HepG2 (cell line): ENCODE data around the gene SLC1A4. TPM values are rescaled to one million over a fixed set of nuclear protein-coding genes. Genes with fewer than 3 reads are reported as not detected.

Experiments
- BORCS8-MEF2B ChIP-seq: sonication (generic); formaldehyde crosslinking; IDR thresholded peaks from 2 replicates; pipeline ENCODE4 v1.8.0; 2022; ENCODE audit warnings: mild to moderate bottlenecking, missing genetic modification reagents
- ELF1 ChIP-seq: sonication (generic); formaldehyde crosslinking; IDR thresholded peaks from 2 replicates; pipeline ENCODE4 v1.4.0; 2020; ENCODE audit warnings: missing genetic modification reagents
- GFI1 ChIP-seq: sonication (generic); formaldehyde crosslinking; IDR thresholded peaks from 2 replicates; pipeline ENCODE4 v1.5.0; 2020; ENCODE audit warnings: missing genetic modification reagents, mild to moderate bottlenecking, borderline replicate concordance
- HNF4A ChIP-seq: sonication (generic); formaldehyde crosslinking; IDR thresholded peaks from 2 replicates; pipeline ENCODE4 v1.4.0; 2020; ENCODE audit warnings: missing genetic modification reagents
- HNRNPH1 ChIP-seq: fragments of 200-400 bp; formaldehyde crosslinking; optimal IDR thresholded peaks from 2 replicates; pipeline ENCODE3; 2017; ENCODE audit warnings: mild to moderate bottlenecking, low read depth, low read length
- KDM6A ChIP-seq: IDR thresholded peaks from 2 replicates; pipeline ENCODE4 v1.6.1; 2016; ENCODE audit warnings: low read depth
- KLF9 ChIP-seq: IDR thresholded peaks from 2 replicates; pipeline ENCODE4 v1.6.1; 2016; ENCODE audit warnings: low read depth
- MAFF ChIP-seq: IDR thresholded peaks from 2 replicates; pipeline ENCODE4 v1.6.1; 2011; ENCODE audit warnings: low read depth, low read length, improper control_type of control experiment
- MED1 ChIP-seq: sonication (generic); formaldehyde crosslinking; IDR thresholded peaks from 2 replicates; pipeline ENCODE4 v1.4.0; 2020; ENCODE audit warnings: missing genetic modification reagents
- MLLT10 ChIP-seq: sonication (generic); formaldehyde crosslinking; IDR thresholded peaks from 2 replicates; pipeline ENCODE4 v1.4.0; 2020; ENCODE audit warnings: missing genetic modification reagents
- NR2F1 ChIP-seq, 2 experiments: fragments of 450-650 bp in 1 of 2; formaldehyde crosslinking in 1 of 2; IDR thresholded peaks; 2 replicates each; pipeline versions ENCODE4 v1.5.0 to v1.6.1; 2016 to 2020; ENCODE audit warnings: mild to moderate bottlenecking in 1 of 2, missing compliant biosample characterization in 1 of 2, missing genetic modification reagents in 1 of 2, moderate library complexity in 1 of 2
- PHF5A ChIP-seq: IDR thresholded peaks from one replicate; pipeline ENCODE4 v1.6.1; 2018; ENCODE audit warnings: low read depth, missing genetic modification reagents; ENCODE audit not compliant: unreplicated experiment
- SIN3B ChIP-seq: fragments of 150-350 bp; IDR thresholded peaks from 2 replicates; pipeline ENCODE4 v1.6.1; 2014; ENCODE audit warnings: low read length
- ZNF136 ChIP-seq: sonication (generic); formaldehyde crosslinking; IDR thresholded peaks from 2 replicates; pipeline ENCODE4 v1.8.1; 2022; ENCODE audit warnings: low read depth, mild to moderate bottlenecking, moderate library complexity, missing genetic modification reagents
- ZNF468 ChIP-seq: sonication (generic); formaldehyde crosslinking; IDR thresholded peaks from 2 replicates; pipeline ENCODE4 v1.8.0; 2022; ENCODE audit warnings: mild to moderate bottlenecking, moderate library complexity, missing genetic modification reagents
- ZNF652 ChIP-seq: IDR thresholded peaks from 2 replicates; pipeline ENCODE4 v1.6.1; 2016; ENCODE audit warnings: low read depth, borderline replicate concordance
- ZNF747 ChIP-seq: sonication (generic); formaldehyde crosslinking; IDR thresholded peaks from 2 replicates; pipeline ENCODE4 v1.8.1; 2023; ENCODE audit warnings: missing genetic modification reagents, mild to moderate bottlenecking, borderline replicate concordance
- ZNF780A ChIP-seq: sonication (generic); formaldehyde crosslinking; IDR thresholded peaks from 2 replicates; pipeline ENCODE4 v1.8.0; 2022; ENCODE audit warnings: mild to moderate bottlenecking, missing genetic modification reagents, moderate library complexity
- ZSCAN22 ChIP-seq: sonication (generic); formaldehyde crosslinking; IDR thresholded peaks from 2 replicates; pipeline ENCODE4 v1.4.0; 2020; ENCODE audit warnings: mild to moderate bottlenecking, missing genetic modification reagents
- polyA plus RNA-seq, 8 experiments: library from polyadenylated mRNA; depleted of rRNA in 3 of 8; stranded (reverse) in 7 of 8; unstranded in 1 of 8; fragments of >200 nt; fragmentation: Illumina TruSeq in 4 of 8; extraction: Trizol in 4 of 8; gene quantifications; 2 replicates each; pipeline versions ENCODE4 v1.2.1 to v1.2.3, GENCODE V29; 2011 to 2016; ENCODE audit warnings: low read depth in 4 of 8, missing spikeins in 1 of 8, mixed read lengths in 1 of 8; ENCODE audit not compliant: insufficient read depth in 1 of 8
- total RNA-seq, 5 experiments: library from RNA; depleted of rRNA; stranded (reverse); fragments of >200 nt; fragmentation: Illumina TruSeq; extraction: Trizol; gene quantifications; 2 replicates each; pipeline ENCODE4 v1.2.3, GENCODE V29; 2016; ENCODE audit warnings: low read depth in 1 of 5
- TF ChIP-seq, protein P1 (sequence below): sonication (generic); formaldehyde crosslinking; IDR thresholded peaks from 2 replicates; pipeline ENCODE4 v1.4.0; 2020; ENCODE audit warnings: missing genetic modification reagents, mild to moderate bottlenecking, borderline replicate concordance
- TF ChIP-seq, protein P2 (sequence below): sonication (generic); formaldehyde crosslinking; IDR thresholded peaks from 2 replicates; pipeline ENCODE4 v1.8.1; 2023; ENCODE audit warnings: mild to moderate bottlenecking, missing genetic modification reagents, borderline replicate concordance
- TF ChIP-seq, protein P3 (sequence below): sonication (generic); formaldehyde crosslinking; conservative IDR thresholded peaks from 2 replicates; pipeline ENCODE4 v1.4.0; 2020; ENCODE audit warnings: mild to moderate bottlenecking, missing genetic modification reagents, moderate library complexity
- TF ChIP-seq, protein P4 (sequence below): sonication (generic); formaldehyde crosslinking; IDR thresholded peaks from 2 replicates; pipeline ENCODE4 v1.4.0; 2020; ENCODE audit warnings: mild to moderate bottlenecking, missing genetic modification reagents
- TF ChIP-seq, protein P5 (sequence below): sonication (generic); formaldehyde crosslinking; IDR thresholded peaks from 2 replicates; pipeline ENCODE4 v1.4.0; 2020; ENCODE audit warnings: missing genetic modification reagents, borderline replicate concordance

SLC1A4 gene
- total and polyA plus RNA-seq, 2 of the 13 experiments (the other 11 are each of a cell fraction or from before 2014, with no cell fraction given): 21.0 to 39.6 TPM

DNA sequence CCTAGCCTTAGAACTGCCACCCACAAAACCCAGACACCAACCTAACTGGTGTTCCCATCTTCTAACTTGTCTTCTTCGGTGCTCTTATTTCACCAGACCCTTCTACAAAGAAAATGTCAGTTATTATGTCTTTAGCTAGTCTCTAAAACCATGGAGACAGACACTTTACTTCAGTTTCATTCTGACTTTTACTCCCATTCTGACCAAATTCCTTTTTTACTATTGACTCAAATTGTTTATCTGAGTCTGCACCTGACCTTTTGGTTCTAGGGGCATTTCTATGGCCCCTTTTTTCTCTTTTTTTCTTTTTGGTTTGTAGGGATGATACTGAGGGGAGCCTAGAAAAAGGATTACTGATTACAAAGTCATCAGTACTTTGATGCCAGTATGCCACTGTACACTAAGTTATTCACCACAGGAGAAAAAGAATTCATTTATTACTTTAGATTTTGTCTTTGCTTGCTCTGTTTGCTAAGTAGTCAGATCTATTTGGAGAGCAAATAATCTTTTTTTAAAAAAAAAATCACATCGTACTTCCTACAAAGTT, 6.8 kb upstream of the SLC1A4 start (continued):
- TF ChIP-seq, protein P1, sequence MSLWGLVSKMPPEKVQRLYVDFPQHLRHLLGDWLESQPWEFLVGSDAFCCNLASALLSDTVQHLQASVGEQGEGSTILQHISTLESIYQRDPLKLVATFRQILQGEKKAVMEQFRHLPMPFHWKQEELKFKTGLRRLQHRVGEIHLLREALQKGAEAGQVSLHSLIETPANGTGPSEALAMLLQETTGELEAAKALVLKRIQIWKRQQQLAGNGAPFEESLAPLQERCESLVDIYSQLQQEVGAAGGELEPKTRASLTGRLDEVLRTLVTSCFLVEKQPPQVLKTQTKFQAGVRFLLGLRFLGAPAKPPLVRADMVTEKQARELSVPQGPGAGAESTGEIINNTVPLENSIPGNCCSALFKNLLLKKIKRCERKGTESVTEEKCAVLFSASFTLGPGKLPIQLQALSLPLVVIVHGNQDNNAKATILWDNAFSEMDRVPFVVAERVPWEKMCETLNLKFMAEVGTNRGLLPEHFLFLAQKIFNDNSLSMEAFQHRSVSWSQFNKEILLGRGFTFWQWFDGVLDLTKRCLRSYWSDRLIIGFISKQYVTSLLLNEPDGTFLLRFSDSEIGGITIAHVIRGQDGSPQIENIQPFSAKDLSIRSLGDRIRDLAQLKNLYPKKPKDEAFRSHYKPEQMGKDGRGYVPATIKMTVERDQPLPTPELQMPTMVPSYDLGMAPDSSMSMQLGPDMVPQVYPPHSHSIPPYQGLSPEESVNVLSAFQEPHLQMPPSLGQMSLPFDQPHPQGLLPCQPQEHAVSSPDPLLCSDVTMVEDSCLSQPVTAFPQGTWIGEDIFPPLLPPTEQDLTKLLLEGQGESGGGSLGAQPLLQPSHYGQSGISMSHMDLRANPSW (CRISPR knock-in tag): no peak
- TF ChIP-seq ELF1 (CRISPR knock-in tag) (no peak), KLF9 (no peak), HNF4A (CRISPR knock-in tag) (peak; percentile 84), ZNF747 (CRISPR knock-in tag) (no peak), MAFF (0 out of 2 replicates have a peak, but pooled peaks have one; percentile 13), NR2F1 (CRISPR knock-in tag; IDR thresholded peaks at IDR 0.05) (peak; percentile 68 to 92; a peak in 3 of 4 replicates), ZNF136 (CRISPR knock-in tag) (no peak), ZNF468 (CRISPR knock-in tag) (no peak), MLLT10 (CRISPR knock-in tag) (no peak), GFI1 (CRISPR knock-in tag) (peak; percentile 47; the same call in 1 of the 2 replicates), HNRNPH1 (no peak), PHF5A (peak; percentile 54), MED1 (CRISPR knock-in tag) (no peak), ZNF780A (CRISPR knock-in tag) (no peak), ZNF652 (CRISPR knock-in tag) (peak; percentile 34; the same call in 1 of the 2 replicates), BORCS8-MEF2B (CRISPR knock-in tag) (no peak), ZSCAN22 (no peak), KDM6A (CRISPR knock-in tag) (peak; percentile 90), SIN3B (no peak)
- TF ChIP-seq, protein P2, sequence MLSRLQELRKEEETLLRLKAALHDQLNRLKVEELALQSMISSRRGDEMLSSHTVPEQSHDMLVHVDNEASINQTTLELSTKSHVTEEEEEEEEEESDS (CRISPR knock-in tag): no peak
- TF ChIP-seq, protein P3, sequence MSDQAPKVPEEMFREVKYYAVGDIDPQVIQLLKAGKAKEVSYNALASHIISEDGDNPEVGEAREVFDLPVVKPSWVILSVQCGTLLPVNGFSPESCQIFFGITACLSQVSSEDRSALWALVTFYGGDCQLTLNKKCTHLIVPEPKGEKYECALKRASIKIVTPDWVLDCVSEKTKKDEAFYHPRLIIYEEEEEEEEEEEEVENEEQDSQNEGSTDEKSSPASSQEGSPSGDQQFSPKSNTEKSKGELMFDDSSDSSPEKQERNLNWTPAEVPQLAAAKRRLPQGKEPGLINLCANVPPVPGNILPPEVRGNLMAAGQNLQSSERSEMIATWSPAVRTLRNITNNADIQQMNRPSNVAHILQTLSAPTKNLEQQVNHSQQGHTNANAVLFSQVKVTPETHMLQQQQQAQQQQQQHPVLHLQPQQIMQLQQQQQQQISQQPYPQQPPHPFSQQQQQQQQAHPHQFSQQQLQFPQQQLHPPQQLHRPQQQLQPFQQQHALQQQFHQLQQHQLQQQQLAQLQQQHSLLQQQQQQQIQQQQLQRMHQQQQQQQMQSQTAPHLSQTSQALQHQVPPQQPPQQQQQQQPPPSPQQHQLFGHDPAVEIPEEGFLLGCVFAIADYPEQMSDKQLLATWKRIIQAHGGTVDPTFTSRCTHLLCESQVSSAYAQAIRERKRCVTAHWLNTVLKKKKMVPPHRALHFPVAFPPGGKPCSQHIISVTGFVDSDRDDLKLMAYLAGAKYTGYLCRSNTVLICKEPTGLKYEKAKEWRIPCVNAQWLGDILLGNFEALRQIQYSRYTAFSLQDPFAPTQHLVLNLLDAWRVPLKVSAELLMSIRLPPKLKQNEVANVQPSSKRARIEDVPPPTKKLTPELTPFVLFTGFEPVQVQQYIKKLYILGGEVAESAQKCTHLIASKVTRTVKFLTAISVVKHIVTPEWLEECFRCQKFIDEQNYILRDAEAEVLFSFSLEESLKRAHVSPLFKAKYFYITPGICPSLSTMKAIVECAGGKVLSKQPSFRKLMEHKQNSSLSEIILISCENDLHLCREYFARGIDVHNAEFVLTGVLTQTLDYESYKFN: peak; percentile 95
- TF ChIP-seq, protein P4, sequence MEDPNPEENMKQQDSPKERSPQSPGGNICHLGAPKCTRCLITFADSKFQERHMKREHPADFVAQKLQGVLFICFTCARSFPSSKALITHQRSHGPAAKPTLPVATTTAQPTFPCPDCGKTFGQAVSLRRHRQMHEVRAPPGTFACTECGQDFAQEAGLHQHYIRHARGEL (CRISPR knock-in tag): no peak
- TF ChIP-seq, protein P5, sequence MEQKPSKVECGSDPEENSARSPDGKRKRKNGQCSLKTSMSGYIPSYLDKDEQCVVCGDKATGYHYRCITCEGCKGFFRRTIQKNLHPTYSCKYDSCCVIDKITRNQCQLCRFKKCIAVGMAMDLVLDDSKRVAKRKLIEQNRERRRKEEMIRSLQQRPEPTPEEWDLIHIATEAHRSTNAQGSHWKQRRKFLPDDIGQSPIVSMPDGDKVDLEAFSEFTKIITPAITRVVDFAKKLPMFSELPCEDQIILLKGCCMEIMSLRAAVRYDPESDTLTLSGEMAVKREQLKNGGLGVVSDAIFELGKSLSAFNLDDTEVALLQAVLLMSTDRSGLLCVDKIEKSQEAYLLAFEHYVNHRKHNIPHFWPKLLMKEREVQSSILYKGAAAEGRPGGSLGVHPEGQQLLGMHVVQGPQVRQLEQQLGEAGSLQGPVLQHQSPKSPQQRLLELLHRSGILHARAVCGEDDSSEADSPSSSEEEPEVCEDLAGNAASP (CRISPR knock-in tag): no peak; the same call in 1 of the 2 replicates
